ENCODE data around the gene CST9L. TPM values are rescaled to one million over a fixed set of nuclear protein-coding genes. Genes with fewer than 3 reads are reported as not detected.

CST9L gene
- total and polyA plus RNA-seq, 12 donors, result not detected

DNA sequence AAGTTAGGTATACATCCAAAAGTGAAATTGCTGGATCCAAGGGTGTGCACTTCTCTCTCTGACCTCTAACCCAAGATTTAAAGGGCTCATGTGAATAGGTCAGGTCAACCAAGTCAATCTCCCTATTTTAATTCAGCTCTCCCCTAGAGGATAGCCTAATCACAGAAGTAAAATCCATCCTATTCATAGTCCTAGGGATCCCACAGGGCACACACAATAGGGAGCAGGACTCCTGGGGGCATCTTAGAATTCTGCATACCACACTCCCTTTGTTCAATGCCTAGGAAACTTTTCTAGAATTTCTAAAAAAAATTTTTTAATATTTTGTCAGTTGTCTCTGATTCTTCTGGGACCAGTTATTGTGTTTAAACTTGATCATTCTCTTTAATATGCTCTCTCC is 35.1 kb downstream of the CST9L start:
- Histone ChIP-seq H3K27me3 (no peaks in the 10 kb centered on the region), H3K9me3 (peaks cover 0 to 17% (median 0%) of the 10 kb centered on the region in 11 donors), H3K4me3 (no peak overlapping the region), H3K27ac (no peak overlapping the region), H3K36me3 (no peaks in the 10 kb centered on the region), H3K4me1 (peaks cover 0 to 6% (median 0%) of the 10 kb centered on the region in 9 donors)
- intact Hi-C loops (cut with DNase I), result no loop called here
- DNase-seq (no peak), ATAC-seq (no peak)
- no peak for TF ChIP-seq CTCF (IDR thresholded peaks at IDR 0.05)

DNA sequence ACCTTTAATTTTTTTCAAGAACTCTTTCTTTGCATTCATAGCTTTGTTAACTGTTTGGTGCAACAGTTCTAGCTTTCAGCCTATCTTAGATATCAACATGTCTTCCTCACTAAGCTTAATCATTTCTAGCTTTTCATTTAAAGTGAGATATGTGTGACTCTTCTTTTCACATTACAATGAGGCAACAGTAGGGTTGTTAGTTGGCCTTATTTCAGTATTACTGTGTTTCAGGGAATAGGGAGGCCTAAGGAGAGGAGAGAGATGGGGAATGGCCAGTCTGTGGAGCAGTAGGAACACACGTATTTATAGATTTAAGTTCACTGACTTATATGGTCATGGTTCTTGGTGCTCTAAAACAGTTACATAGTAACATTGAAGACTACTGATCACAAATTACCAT is 35.8 kb downstream of the CST9L start:
- no peak overlapping the region for H3K27ac ChIP-seq
- H3K4me3 ChIP-seq, result no peak overlapping the region
- DNase-seq (no peak), ATAC-seq (no peak)
- 60 to 79% methylated on average over 1 of the region's 1 CpG for WGBS, 2 donors
- intact Hi-C loops (cut with DNase I), result no loop called here
- no peaks in the 10 kb centered on the region for H3K27me3 ChIP-seq
- H3K9me3 ChIP-seq, result peaks cover 0 to 20% (median 0%) of the 10 kb centered on the region in 11 donors
- H3K36me3 ChIP-seq, result no peaks in the 10 kb centered on the region
- TF ChIP-seq CTCF (IDR thresholded peaks at IDR 0.05), result no peak
- H3K4me1 ChIP-seq, result peaks cover 0 to 6% (median 0%) of the 10 kb centered on the region in 9 donors

DNA sequence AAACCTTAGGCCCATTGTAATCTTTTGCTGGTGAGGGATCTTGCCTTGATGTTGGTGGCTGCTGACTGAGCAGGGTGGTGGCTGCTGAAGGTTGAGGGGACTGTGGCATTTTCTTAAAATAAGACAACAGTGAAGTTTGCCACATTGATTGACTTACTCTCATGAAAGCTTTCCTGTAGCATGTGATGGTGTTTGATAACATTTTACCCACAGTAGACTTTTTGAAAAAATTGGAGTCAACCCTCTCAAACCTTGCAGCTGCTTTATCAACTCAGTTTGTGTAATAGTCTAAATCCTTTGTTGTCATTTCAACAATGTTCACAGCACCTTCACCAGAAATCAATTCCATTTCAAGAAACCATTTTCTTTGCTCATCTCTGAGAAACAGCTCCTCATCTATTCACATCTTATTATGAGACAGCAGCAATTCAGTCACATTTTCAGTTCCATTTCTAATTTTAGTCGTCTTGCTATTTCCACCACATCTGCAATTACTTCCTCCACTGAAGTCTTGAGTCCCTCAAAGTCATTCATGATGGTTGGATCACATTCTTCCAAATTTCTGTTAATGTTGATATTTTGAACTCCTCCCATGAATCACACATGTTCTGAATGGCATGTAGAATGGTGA is 37.2 kb downstream of the CST9L start:
- intact Hi-C loops (cut with DNase I), result no loop called here
- TF ChIP-seq CTCF (IDR thresholded peaks at IDR 0.05), result no peak
- no peaks in the 10 kb centered on the region for H3K27me3 ChIP-seq
- no peaks in the 10 kb centered on the region for H3K4me1 ChIP-seq
- DNase-seq (no peak), ATAC-seq (no peak)
- 42 to 49% methylated on average over 1 of the region's 1 CpG for WGBS, 2 donors
- H3K9me3 ChIP-seq, result peaks cover 0 to 20% (median 0%) of the 10 kb centered on the region in 11 donors
- H3K36me3 ChIP-seq, result no peaks in the 10 kb centered on the region
- no peak overlapping the region for H3K4me3 ChIP-seq
- no peak overlapping the region for H3K27ac ChIP-seq

DNA sequence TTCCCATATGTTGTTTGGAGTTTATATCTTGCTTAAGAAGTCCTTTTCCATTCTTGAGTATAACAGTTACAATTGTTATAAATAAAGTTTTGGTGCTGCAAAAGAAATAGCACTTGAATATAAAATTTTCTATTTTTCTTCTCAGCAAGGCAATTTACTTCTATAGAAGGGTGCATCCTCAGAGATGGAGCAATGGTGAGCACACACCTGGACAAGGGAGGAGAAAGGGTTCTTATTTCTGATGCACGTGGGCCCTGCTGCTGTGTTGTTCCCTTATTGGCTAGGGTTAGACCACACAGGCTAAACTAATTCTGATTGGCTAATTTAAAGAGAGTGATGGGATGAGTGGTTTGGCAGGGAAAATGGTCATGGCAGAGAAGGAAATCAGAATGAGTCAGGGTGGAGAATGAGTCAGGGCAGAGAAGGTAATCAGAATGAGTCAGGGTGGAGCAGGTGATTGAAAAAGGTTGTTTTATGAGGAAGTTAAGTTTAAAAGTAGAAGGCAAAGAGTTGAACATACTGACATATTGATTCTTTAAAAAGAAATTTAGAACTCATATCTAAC is 39.3 kb downstream of the CST9L start:
- H3K36me3 ChIP-seq, result no peaks in the 10 kb centered on the region
- H3K4me1 ChIP-seq, result no peaks in the 10 kb centered on the region
- no peak for DNase-seq
- H3K4me3 ChIP-seq, result no peak overlapping the region
- H3K27me3 ChIP-seq, result no peaks in the 10 kb centered on the region
- no peak for TF ChIP-seq CTCF (IDR thresholded peaks at IDR 0.05)
- H3K27ac ChIP-seq, result no peak overlapping the region
- no peak for ATAC-seq
- H3K9me3 ChIP-seq, result peaks cover 0 to 20% (median 0%) of the 10 kb centered on the region in 11 donors
- intact Hi-C loops (cut with DNase I), result no loop called here
- WGBS, 2 donors, result 58 to 64% methylated on average over 1 of the region's 1 CpG
